ENCODE data around the gene ZBP1. TPM values are rescaled to one million over a fixed set of nuclear protein-coding genes. Genes with fewer than 3 reads are reported as not detected.

ZBP1 gene, protein sequence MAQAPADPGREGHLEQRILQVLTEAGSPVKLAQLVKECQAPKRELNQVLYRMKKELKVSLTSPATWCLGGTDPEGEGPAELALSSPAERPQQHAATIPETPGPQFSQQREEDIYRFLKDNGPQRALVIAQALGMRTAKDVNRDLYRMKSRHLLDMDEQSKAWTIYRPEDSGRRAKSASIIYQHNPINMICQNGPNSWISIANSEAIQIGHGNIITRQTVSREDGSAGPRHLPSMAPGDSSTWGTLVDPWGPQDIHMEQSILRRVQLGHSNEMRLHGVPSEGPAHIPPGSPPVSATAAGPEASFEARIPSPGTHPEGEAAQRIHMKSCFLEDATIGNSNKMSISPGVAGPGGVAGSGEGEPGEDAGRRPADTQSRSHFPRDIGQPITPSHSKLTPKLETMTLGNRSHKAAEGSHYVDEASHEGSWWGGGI
- total RNA-seq = not detected in 2 replicates

DNA sequence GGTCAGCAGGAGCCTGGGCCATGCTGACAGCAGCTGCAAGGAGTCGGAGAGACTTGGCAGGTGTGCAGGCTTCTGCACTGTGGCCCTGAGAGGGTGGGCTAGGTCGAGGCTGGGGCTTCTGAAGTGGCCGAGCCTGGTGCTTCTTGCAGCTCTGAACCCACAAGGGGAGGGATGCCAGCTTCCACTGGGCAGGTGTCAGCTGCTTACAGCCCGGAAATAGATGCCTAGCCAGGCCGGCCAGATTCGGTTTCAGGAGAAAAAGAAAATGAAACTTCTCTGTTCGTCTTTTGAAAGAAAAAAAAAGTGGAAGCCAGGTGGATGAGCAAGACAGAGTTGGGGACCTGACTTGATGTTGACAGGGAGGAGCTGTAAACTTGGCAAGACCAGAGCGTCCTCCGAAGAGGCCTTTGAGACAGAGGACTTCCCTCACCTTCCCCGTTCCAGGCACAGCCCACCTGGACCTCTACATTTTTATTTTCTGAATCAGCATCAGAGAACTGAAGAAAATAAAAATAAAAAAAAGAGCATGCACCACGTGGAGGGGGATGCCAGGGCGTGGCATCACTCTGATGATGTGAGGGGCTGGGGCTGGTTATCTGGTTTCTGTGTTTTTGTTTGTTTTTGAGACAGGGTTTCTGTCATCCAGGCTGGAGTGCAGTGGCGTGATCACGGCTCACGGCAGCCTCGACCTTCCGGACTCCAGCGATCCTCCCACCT is at the start of gene ZBP1:
TSS of gene ZBP1 (minus strand) at position 153 of the 717 bp plus-strand sequence. CDS start at position 22, 131 bp downstream.

DNA sequence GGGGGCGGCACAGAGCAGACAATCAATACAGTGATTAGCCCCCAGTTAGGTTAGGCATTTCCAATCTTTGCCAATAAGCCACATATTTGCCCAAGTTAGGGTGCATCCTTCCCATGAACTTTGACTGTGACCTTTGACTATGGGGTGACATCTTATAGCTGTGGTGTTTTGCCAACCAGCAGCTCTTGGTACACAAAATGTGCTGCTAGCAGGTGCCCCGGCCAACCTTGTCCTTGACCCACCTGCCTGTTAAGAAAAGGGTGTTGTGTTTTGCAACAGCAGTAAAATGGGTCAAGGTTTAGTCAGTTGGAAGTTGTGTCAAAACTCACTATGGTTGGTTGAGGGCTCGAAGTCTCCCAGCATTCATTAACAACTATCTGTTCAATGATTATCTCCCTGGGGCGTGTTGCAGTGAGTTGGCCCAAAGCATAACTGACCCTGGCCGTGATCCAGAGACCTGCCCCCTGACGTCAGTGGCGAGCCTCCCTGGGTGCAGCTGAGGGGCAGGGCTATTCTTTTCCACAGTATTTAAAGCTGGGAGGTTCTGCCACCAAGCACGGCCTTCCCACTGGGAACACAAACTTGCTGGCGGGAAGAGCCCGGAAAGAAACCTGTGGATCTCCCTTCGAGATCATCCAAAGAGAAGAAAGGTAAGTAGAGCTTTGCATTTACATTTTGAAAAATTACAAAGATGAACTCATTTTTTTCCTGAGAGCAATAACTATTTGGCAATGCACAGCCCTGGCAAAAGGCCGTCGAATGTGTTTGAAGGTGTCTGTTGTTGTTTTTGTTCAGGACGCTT is 59.5 kb downstream of the ZBP1 start, which contains the start of gene PCK1:
TSS of gene PCK1 (plus strand) at position 557 of the 802 bp plus-strand sequence. CDS start 302 bp downstream, outside the sequence.

Other genes starting within 250 kb of the ZBP1 start
- gene RBM38, start 229.0 kb downstream of the ZBP1 start, total RNA-seq = 22.0 and 25.8 TPM in 2 replicates
- under 0.01 TPM in 1 of 2 replicates, not detected in the other for gene CTCFL, start 95.3 kb downstream of the ZBP1 start, total RNA-seq
- not detected in 2 replicates for gene PCK1, start 59.3 kb downstream of the ZBP1 start, total RNA-seq
- 11.8 and 25.2 TPM in 2 replicates for gene PMEPA1, start 89.6 kb upstream of the ZBP1 start, total RNA-seq

Data from vein endothelial cell (primary cell).